ENCODE data around the gene TMEM234. TPM values are rescaled to one million over a fixed set of nuclear protein-coding genes. Genes with fewer than 3 reads are reported as not detected.
A peak's percentile ranks its signal among the peaks of the same experiment; 100 is the strongest.

Gene TMEM234
- total and polyA plus RNA-seq, 2 of the 13 experiments (the other 11 are each of a cell fraction or from before 2014, with no cell fraction given): 6.1 to 9.0 TPM

DNA sequence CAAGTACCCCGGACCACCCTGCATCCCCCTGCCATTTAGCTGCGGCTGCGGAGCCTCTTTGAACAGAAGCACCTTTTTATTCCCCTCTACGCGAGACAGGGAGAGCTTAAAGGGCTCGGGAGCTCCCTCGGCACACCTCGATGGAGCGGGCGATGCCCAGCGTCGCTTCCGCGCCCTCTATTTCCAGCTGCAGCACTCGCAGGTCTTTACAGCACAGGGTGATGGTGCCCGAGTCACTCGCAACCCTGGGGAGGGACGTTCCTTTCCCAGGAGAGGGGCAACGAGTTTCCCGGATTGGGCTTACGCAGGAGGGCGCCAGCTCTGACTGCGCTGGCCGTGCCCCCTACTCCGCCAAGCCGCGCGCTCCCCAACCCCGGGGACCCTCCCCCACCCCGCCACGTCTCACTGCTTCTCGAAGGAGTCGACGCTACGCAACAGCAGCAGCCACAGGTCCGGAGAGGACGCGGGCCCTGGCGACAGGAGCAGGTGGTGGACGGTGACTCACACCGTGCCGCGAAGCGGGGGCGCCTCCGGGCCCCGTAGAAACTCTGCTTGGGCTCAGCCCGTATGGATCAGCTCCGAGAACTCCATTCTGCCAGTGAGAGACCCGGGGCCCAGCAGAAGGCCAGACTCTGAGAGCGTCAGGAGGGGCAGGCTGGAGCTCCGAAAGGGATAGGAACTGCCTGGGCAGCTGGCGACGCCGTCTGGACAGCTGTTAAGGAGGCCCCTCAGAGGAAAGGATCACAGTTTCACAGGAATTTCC lies 19.0 kb upstream of the TMEM234 start (continued):
- TF ChIP-seq, protein P1, sequence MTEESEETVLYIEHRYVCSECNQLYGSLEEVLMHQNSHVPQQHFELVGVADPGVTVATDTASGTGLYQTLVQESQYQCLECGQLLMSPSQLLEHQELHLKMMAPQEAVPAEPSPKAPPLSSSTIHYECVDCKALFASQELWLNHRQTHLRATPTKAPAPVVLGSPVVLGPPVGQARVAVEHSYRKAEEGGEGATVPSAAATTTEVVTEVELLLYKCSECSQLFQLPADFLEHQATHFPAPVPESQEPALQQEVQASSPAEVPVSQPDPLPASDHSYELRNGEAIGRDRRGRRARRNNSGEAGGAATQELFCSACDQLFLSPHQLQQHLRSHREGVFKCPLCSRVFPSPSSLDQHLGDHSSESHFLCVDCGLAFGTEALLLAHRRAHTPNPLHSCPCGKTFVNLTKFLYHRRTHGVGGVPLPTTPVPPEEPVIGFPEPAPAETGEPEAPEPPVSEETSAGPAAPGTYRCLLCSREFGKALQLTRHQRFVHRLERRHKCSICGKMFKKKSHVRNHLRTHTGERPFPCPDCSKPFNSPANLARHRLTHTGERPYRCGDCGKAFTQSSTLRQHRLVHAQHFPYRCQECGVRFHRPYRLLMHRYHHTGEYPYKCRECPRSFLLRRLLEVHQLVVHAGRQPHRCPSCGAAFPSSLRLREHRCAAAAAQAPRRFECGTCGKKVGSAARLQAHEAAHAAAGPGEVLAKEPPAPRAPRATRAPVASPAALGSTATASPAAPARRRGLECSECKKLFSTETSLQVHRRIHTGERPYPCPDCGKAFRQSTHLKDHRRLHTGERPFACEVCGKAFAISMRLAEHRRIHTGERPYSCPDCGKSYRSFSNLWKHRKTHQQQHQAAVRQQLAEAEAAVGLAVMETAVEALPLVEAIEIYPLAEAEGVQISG (CRISPR knock-in tag; IDR thresholded peaks at IDR 0.05): peak; percentile 66
- TF ChIP-seq ZNF143 (CRISPR knock-in tag; IDR thresholded peaks at IDR 0.05): no peak
- TF ChIP-seq KDM5B (CRISPR knock-in tag; IDR thresholded peaks at IDR 0.05; ENCODE audit: borderline replicate concordance): peak; percentile 61; the same call in 1 of the 2 replicates
- TF ChIP-seq ZNF674 (CRISPR knock-in tag; IDR thresholded peaks at IDR 0.05; ENCODE audit: low read depth): no peak
- 0 out of 2 replicates have a peak, but pooled peaks have one; percentile 28 for TF ChIP-seq ZNF256 (CRISPR knock-in tag; conservative IDR thresholded peaks at IDR 0.05)
- TF ChIP-seq, protein P2, sequence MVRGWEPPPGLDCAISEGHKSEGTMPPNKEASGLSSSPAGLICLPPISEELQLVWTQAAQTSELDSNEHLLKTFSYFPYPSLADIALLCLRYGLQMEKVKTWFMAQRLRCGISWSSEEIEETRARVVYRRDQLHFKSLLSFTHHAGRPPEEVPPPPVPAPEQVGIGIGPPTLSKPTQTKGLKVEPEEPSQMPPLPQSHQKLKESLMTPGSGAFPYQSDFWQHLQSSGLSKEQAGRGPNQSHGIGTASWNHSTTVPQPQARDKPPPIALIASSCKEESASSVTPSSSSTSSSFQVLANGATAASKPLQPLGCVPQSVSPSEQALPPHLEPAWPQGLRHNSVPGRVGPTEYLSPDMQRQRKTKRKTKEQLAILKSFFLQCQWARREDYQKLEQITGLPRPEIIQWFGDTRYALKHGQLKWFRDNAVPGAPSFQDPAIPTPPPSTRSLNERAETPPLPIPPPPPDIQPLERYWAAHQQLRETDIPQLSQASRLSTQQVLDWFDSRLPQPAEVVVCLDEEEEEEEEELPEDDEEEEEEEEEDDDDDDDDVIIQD (CRISPR knock-in tag; IDR thresholded peaks at IDR 0.05; ENCODE audit: low read depth): no peak
- peak; percentile 69; the same call in 1 of the 2 replicates for TF ChIP-seq ZNF556 (CRISPR knock-in tag; IDR thresholded peaks at IDR 0.05; ENCODE audit: borderline replicate concordance)
- no peak for TF ChIP-seq RARG (CRISPR knock-in tag; IDR thresholded peaks at IDR 0.05; ENCODE audit: low read depth)
- no peak for TF ChIP-seq ZBTB42 (CRISPR knock-in tag; IDR thresholded peaks at IDR 0.05)
- TF ChIP-seq, protein P3, sequence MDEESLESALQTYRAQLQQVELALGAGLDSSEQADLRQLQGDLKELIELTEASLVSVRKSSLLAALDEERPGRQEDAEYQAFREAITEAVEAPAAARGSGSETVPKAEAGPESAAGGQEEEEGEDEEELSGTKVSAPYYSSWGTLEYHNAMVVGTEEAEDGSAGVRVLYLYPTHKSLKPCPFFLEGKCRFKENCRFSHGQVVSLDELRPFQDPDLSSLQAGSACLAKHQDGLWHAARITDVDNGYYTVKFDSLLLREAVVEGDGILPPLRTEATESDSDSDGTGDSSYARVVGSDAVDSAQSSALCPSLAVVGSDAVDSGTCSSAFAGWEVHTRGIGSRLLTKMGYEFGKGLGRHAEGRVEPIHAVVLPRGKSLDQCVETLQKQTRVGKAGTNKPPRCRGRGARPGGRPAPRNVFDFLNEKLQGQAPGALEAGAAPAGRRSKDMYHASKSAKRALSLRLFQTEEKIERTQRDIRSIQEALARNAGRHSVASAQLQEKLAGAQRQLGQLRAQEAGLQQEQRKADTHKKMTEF (CRISPR knock-in tag; IDR thresholded peaks at IDR 0.05): no peak; the same call in 1 of the 2 replicates
- no peak for TF ChIP-seq ZNF557 (CRISPR knock-in tag; IDR thresholded peaks at IDR 0.05)
- no peak for TF ChIP-seq ATF1 (CRISPR knock-in tag; IDR thresholded peaks at IDR 0.05)
- no peak for TF ChIP-seq ZNF781 (CRISPR knock-in tag; IDR thresholded peaks at IDR 0.05; ENCODE audit: borderline replicate concordance, not compliant biosample characterization)
- TF ChIP-seq, protein P4, sequence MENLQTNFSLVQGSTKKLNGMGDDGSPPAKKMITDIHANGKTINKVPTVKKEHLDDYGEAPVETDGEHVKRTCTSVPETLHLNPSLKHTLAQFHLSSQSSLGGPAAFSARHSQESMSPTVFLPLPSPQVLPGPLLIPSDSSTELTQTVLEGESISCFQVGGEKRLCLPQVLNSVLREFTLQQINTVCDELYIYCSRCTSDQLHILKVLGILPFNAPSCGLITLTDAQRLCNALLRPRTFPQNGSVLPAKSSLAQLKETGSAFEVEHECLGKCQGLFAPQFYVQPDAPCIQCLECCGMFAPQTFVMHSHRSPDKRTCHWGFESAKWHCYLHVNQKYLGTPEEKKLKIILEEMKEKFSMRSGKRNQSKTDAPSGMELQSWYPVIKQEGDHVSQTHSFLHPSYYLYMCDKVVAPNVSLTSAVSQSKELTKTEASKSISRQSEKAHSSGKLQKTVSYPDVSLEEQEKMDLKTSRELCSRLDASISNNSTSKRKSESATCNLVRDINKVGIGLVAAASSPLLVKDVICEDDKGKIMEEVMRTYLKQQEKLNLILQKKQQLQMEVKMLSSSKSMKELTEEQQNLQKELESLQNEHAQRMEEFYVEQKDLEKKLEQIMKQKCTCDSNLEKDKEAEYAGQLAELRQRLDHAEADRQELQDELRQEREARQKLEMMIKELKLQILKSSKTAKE (CRISPR knock-in tag; IDR thresholded peaks at IDR 0.05; ENCODE audit: borderline replicate concordance): no peak
- TF ChIP-seq, protein P5, sequence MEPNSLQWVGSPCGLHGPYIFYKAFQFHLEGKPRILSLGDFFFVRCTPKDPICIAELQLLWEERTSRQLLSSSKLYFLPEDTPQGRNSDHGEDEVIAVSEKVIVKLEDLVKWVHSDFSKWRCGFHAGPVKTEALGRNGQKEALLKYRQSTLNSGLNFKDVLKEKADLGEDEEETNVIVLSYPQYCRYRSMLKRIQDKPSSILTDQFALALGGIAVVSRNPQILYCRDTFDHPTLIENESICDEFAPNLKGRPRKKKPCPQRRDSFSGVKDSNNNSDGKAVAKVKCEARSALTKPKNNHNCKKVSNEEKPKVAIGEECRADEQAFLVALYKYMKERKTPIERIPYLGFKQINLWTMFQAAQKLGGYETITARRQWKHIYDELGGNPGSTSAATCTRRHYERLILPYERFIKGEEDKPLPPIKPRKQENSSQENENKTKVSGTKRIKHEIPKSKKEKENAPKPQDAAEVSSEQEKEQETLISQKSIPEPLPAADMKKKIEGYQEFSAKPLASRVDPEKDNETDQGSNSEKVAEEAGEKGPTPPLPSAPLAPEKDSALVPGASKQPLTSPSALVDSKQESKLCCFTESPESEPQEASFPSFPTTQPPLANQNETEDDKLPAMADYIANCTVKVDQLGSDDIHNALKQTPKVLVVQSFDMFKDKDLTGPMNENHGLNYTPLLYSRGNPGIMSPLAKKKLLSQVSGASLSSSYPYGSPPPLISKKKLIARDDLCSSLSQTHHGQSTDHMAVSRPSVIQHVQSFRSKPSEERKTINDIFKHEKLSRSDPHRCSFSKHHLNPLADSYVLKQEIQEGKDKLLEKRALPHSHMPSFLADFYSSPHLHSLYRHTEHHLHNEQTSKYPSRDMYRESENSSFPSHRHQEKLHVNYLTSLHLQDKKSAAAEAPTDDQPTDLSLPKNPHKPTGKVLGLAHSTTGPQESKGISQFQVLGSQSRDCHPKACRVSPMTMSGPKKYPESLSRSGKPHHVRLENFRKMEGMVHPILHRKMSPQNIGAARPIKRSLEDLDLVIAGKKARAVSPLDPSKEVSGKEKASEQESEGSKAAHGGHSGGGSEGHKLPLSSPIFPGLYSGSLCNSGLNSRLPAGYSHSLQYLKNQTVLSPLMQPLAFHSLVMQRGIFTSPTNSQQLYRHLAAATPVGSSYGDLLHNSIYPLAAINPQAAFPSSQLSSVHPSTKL (CRISPR knock-in tag; IDR thresholded peaks at IDR 0.05): peak; percentile 26; the same call in 1 of the 2 replicates
- peak; percentile 62; the same call in 1 of the 2 replicates for TF ChIP-seq SMAD9 (CRISPR knock-in tag; IDR thresholded peaks at IDR 0.05)
- TF ChIP-seq ETV5 (CRISPR knock-in tag; IDR thresholded peaks at IDR 0.05; ENCODE audit: borderline replicate concordance): no peak
